GM19023 (cell line): ENCODE measurements around the gene NCAM2.

Experiments used
- ATAC-seq: cut with Tn5 transposase; IDR thresholded peaks from one replicate; pipeline ENCODE4 v1.9.1; 2021; ENCODE audit warnings: mild to moderate bottlenecking, moderate library complexity; ENCODE audit not compliant: unreplicated experiment

NCAM2 gene

DNA sequence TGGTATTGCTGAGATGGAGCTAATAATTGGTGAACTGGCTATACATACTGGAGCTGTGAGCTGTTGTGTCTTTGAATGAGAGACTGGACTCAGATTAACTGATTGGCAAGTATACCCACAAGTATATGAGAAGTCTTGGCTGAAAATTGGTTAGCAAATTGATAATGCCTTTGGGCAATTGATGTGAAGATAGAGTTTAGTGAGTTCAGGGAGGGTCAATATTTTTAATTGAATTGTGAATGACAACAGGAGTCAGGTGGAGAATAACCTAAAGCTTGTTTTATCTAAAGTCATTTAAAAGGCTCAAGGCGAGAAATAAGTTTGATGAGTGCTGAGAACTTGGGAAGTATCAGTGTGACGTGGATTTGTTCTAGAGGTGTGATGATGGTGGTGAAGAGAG lies 27.5 kb downstream of the NCAM2 start:
- no peak for ATAC-seq

- no peak for ATAC-seq
Observed at GRCh38 chr21:21028275-21028820, 30.1 kb downstream of the NCAM2 start.

GRCh38 chr21:21029164-21029563 lies 31.0 kb downstream of the NCAM2 start:
- no peak for ATAC-seq

DNA sequence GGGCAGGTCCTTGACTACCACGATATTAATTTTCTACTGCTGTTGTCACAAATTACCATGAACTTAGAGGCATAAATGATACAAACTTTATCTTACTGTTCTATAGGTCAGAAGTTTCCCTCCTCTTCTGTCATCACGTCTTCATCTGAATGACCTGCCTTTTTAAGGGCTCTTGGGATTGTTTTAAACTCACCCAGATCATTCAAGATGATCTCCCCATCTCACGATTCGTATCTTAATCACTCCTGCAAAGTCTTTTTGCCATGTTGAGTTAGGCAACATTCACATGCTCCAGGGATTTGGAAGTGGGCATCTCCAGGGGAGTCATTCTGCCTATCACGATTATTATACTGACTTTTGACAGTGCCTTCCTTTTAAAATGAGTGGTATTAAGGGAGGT lies 32.1 kb downstream of the NCAM2 start:
- no peak for ATAC-seq

DNA sequence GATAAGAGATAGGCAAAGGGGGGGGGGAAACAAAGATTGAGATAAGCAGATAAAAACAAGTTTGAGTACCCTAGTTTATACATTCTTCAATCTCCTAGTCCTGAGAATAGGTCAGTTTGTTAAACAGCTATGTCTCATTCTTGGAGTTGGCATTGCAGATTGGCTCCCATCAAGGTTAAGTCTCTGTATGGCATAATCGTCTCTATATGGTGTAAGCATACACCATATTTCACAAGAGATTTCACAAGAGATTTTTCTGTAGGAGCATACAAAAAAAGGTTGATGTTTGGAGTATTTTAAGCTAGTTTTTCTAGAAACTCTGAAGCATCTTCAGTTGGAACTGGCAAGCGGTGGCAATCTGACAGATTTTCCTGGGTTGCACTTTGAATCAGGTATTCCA lies 35.8 kb downstream of the NCAM2 start:
- ATAC-seq = no peak

DNA sequence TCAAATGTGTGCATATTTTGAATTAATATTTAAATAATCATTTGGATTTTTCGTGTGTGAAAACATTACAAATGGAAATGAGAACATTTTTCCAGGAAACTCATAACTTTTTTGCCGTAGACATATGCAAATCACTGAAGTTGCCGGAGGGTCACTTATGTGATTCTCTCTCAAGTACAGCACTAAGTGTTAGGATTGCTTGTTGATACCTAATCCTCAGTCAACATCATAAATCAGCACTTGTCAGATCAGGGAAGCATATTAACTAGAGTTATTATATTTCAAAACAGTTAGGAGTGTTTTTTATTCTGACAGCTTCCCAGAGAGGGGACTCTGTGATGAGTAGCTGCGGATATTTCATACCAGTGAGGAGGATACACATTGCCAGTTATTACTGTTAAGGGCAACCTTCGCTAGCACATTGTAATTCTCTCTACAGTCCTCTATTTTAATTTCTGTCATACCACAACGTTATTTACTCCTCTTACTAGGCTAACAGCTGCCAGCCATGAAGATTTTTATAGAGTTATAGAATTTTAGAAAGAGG lies 41.5 kb downstream of the NCAM2 start:
- ATAC-seq = no peak

DNA sequence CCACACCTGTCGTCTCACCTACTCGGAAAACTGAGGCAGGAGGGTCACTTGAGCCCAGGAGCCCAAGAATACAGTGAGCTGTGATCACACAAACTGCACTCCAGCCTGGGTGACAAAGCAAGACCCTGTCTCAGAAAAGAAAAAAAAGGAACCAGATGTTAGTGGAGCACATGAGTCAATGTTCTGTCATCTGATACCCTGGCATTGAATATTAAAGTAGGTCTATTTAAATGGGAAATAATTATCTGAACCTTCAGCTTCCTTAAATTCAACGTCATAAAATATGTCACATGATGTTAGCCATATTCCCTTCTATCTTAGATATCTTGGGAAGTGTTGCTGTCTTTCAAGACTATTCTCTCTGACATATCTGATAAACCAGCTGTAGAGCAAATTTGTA lies 47.3 kb downstream of the NCAM2 start:
- no peak for ATAC-seq

- ATAC-seq = no peak
Observed at GRCh38 chr21:21046063-21046462, 47.9 kb downstream of the NCAM2 start.

DNA sequence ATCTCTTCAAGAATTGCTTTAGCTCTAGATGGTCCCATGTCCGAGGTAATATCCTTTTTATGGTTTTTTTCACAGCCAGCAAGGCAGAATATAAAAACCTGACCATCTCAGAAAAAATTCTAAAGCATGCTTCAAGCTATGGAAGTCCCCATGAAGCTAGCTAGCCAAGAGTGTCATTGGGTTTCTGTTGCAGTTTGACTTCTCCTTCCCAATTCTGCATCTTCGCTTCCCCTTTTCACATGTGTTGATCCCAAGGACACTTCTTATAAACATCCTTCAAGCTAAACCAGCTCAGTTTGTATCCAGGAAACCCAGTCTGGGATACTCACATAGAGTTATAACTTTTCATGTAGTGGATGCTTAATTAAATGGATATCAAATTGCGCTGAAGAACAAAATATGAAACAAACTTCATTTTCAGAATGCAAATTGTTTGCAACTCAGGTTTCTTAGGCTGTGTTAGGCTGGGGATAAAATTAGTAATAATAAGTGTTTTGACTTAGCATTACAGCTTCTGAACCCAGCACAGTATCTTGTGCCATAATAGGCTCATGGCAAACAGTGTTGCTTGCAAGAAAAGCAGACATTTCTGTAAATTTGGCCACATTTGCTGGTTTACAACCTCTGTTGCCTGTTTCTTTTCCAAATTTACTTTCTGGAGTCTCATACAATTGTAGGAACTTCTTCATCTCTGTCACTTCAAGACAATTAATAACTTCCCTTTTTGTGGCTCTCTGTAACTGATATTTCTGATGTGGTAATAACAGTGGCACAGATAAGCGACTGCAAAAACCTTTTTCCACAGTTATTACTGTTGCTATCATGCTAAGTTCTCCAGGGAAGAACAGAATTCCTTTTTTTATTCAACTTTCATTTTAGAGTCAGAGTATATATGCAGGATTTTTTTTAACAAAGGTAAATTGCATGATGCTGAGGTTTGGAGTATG lies 53.2 kb downstream of the NCAM2 start:
- ATAC-seq = no peak

DNA sequence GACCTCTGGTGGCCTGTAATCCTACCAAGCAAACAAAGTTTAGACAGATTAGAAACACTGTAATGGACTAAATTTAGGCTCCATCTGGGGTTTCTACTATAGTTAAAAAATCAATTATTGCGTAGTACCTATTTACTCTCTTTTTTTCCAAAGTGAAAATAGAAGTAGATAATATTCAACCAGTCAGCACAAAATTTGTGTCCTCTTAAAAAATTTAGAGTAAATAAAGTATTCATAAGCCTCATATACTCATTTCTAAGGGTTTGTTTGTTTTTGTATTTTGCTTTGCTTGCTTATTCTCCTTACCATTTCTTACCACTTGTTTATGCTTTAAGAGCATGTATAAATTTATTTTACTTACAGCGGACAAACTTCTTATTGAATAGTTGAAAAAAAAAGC lies 54.5 kb downstream of the NCAM2 start:
- ATAC-seq = no peak

DNA sequence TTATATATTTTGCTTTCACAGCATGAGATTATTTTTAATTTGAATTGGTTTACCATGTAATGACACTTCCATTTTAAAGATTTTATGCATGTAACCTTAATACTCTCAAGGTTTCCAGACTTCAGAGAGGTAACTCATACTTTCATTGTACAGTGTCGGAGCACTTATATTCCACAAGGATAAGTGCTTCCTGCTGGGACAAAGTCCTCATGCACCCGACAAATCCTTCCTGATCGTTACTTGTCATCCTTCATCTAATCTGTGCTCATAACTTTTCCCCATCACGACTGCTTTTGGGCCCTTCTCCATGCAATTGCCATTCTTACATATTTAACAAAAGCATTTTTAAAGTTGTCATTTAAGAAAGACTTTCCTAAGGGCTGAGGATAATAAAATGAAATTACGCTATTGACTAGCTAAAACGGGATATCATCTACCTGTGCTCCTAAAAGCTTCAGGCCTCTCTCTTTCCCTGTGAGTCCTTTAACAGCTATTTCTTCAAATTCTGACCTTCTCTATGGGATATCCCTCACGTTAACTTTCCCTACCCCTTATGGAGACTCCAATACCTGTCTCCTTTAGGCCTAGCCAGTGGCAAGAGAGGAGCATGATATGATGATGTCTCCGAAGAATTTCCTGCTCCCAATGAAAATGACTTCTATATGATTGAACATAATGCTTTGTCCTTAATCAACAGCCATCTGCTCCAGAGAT lies 59.3 kb downstream of the NCAM2 start:
- ATAC-seq = no peak

DNA sequence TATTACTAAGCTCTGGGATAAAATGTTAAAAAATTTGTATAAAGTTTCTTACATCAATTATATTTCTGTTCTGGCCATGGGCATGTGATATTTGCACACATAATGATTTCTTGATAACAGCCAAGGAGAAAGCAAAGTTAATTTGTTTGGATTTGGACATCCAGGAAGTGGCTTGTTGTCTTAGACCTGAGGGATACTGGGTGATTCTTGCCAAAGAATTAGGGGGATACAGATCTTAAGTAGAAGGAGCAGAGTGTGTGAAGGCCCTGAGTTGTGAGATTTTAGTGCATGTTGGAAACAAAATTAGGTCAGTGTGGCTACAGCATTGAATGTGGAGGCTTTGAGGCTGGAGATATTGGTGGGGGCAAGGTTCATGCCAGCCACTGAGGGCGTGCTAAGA lies 65.6 kb downstream of the NCAM2 start:
- no peak for ATAC-seq

GRCh38 chr21:21064353-21064752 lies 66.1 kb downstream of the NCAM2 start:
- ATAC-seq = no peak

- no peak for ATAC-seq
Observed at GRCh38 chr21:21067375-21067774, 69.2 kb downstream of the NCAM2 start.

- ATAC-seq = no peak
Observed at GRCh38 chr21:21074305-21074704, 76.1 kb downstream of the NCAM2 start.

DNA sequence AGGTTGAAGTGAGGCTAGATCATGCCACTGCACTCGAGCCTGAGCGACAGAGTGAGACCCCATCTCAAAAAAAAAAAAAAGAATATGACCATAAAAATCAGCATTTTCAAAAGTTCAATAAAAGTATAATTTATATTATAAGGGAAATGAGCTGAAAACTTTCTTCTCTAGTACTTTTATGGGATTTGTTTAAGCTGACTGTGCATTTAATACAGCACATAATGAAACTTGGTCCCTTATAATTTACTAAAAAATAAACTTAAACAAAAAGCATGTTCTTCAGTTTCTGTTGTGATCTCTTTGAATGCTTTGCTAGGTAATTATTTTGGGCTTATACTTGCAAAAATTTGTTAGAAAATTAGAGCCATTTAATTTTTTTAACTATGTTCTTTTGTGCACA lies 77.8 kb downstream of the NCAM2 start:
- no peak for ATAC-seq

DNA sequence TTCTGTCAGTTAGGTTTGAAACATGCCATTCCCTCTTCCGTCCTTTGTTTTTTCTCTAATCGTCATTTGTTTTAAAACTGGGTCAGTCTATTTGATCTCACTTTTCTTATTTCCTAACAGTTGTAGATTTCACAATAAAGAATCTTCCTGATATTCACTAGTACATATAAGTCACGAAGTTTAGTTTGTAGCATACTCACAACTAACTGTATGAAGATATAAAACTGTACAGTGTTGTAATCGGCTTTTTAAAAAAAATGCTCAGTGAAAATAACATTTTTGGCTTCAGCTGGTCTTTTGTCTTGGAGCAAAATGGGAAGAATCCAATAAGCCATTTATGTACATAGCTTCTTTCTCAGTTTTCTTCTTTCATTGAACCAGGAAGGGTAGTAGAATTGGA lies 78.3 kb downstream of the NCAM2 start:
- ATAC-seq = no peak

GRCh38 chr21:21079646-21080045 lies 81.4 kb downstream of the NCAM2 start:
- no peak for ATAC-seq

GRCh38 chr21:21084179-21084578 lies 86.0 kb downstream of the NCAM2 start:
- no peak for ATAC-seq

DNA sequence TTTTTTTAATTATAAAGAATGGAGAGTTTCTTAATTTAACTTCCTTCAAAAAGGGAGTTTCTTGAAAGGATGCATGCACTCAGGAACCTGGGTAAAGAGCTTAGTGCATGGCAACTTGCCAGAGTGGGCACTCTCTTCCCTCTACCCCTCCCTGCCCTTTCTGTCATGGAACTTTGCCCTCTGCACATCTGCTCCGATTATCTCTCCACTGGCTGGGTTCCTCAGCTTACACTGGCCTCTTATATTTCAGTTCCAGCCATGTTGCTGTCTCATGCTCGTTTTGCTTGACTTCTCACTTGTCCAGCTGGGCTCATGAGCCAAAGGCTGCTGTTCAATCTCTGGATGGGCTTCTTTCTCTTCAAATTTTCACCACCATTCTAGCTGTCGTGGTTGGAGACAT lies 87.0 kb downstream of the NCAM2 start:
- ATAC-seq = no peak

DNA sequence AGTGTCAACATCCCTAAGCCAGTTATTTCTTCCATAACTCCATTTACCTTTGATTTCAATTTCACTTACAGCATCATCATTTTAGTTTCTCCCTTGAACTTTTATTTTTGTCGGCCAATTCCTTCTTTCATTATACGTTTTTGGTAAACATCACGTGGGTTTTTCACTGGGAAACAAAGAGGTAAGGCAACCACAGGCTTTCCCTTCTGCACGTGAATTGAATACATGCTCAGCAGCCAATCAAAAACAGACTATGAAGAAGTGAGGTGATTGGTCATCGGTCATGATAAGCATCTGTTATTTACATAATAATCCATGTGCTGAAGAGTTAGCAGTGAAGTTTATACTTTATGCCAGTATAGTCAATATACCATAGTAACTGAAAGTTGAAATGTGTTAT lies 98.7 kb downstream of the NCAM2 start:
- ATAC-seq = no peak

DNA sequence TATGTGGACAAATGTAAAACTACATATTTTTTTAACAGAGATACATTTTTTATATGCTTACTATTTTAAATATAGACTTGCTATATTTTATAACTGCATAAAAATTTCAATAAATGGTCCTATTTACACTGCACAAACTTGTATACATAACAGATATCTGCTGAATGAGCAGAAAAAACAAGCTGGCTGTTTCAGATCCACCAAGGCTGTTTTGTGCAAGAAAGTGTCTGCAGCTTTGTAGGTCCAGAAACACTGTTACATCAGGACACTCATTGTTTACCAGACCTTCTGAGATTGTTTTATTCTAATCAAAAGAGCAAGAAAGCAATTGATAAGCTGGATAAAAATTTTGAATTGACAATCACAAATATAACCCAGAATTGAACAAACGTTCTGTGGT lies 99.3 kb downstream of the NCAM2 start:
- ATAC-seq = no peak
